NCI-H345 treated with DMSO at 0.1 percent for 48 hours (cell line): Measurements from ENCODE around the gene HOXC11.

Experiments
- DNase-seq: peaks from one replicate; lab custom pipeline; 2025; ENCODE audit not compliant: unreplicated experiment; lab: John Stamatoyannopoulos, UW

The HOXC11 gene

DNA sequence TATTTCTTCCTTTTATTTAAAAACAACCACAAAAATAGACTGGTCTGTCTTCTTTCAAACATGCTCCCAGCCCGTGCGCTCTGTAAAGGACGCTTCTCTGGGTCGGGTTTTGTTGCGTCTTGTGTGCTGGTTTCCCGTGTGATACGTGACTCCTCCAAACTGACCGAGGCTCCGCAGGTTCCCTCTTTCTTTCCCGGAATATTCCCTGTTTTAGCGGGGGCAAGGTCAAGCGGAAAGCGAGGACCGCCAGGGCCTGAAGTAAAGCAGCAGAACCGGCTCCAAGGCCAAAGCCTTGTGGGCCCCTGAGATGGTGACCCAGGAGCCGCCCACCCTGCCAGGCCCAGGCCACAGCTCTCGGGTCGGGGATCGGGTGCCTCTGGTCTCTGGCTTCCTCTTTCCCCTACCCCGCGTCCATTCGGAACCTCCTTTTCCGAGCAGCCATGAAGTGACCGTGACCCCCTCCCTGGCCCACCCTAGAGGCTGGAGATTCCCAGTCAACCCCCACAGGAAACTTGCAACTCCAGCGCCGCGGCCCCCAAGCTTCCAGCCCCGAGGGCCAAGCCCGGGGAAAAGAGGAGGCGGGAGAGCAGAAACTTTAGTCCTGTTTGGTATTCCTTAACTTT lies 11.1 kb downstream of the HOXC11 start:
- DNase-seq = no peak

DNA sequence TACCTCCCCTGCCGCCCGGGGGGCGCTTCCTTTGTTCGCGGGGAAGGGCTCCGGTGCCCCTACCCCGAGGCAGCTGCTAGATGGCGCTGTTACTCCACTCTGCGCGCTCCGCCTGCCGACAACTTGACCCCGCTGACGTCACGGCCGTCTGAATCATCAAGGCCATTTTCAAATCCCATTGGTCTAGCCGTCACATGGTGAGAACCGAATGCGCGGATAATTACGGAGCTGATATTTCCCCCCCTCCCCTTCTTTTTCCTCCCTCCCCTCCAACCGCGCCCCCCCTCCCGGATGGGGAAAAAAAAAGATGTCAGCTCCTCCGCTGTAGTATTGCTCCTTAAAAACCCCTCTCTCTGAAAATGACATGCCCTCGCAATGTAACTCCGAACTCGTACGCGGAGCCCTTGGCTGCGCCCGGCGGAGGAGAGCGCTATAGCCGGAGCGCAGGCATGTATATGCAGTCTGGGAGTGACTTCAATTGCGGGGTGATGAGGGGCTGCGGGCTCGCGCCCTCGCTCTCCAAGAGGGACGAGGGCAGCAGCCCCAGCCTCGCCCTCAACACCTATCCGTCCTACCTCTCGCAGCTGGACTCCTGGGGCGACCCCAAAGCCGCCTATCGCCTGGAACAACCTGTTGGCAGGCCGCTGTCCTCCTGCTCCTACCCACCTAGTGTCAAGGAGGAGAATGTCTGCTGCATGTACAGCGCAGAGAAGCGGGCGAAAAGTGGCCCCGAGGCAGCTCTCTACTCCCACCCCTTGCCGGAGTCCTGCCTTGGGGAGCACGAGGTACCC lies 12.2 kb downstream of the HOXC11 start, which contains the start of gene HOXC10:
Gene HOXC10 (plus strand): TSS at position 246 of the 791 bp plus-strand sequence. CDS start 114 bp downstream, at position 360.
- DNase-seq = no peak

DNA sequence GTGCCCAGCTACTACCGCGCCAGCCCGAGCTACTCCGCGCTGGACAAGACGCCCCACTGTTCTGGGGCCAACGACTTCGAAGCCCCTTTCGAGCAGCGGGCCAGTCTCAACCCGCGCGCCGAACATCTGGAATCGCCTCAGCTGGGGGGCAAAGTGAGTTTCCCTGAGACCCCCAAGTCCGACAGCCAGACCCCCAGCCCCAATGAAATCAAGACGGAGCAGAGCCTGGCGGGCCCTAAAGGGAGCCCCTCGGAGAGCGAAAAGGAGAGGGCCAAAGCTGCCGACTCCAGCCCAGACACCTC lies 12.7 kb downstream of the HOXC11 start:
- no peak for DNase-seq

DNA sequence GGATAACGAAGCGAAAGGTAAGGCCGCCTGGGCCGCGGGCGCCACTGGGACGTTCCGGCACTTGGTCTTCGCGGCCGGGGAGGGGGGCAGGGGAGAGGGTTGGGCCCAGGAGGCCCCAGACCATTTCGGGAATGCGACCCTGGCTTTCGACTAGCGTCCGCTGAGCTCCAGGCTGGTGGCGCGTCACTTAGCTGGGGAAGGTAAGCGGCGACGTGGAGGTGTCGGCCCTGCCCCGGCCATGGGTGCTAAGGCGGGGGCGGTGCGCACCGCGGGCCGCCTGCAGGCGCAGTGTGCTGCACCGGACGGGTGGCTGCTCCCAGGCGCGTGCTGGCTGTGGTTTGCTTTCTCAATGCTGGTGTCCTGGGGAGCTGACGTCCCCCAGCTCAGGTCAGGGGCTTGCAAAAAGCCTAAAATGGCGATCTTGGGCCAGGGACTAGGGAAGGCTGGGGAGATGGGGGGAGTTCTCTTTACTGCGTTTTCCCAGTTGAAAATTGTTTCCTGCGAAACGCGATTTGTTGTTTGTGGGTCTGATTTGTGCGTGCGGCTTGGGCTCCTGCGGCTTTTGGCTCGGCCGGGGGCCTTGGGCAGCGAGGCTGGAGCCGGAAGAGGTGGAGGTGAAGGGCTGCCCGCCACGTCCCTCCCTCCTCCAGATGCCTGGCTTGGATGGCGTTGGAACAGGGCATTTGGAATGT lies 13.2 kb downstream of the HOXC11 start:
- no peak for DNase-seq

DNA sequence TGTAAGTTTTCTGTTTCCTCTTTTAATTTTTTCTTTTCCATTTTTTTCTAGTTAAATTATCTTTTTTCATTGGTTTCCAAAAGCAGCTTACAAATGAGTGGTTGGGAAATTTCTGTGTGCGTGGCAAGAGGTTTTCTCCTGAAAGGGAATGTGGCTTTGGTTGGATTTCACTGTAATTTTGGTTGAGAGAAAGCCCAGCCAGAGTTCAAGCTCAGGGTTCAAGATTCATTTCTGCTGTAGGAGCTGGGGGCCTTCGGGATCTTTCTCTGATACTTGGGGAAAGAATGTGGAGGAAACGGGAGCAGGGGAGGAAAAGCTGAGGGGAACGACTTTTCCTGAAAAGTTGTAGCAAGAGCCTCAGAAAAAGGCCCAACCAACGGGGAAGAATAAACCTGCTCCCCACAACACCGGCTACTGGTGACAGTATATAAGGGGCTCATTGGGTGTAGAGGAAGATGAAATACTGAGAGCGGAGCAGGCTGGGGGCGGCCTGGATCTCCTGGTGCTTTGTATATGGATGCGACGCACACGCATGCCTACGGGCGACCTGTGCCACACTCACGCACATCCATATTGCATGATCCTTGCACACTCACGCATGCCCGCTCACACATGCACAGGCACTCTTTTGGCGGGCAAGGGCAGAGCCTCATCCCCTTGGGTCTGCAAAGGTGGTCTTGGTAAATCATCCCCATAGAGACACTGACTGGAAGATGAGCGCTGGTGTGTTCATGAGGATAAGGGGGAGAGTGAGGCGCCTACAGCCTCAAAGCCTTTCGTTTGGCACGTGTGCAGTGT lies 14.0 kb downstream of the HOXC11 start:
- DNase-seq = no peak

DNA sequence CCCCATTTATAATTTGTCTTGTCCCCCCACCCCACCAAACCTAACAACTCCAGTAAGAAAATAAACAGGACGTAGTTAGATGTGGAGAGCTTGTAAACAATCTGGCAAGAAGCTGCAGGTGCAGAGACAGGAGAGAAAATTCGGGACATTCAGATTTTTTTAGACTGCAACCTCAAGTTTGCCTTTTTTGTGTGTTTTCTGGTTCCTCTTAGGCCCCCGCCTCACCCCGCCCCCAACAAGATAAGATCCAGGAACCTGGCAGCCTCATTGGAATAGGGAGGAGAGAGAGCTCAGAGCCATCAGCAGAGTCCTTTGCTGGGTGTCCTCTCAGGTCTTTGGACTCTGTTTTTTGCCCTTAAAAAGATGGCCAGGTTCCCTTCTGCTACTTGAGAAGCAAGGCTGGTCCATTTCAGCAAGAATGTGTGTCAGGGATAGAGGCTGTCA lies 14.9 kb downstream of the HOXC11 start:
- no peak for DNase-seq

DNA sequence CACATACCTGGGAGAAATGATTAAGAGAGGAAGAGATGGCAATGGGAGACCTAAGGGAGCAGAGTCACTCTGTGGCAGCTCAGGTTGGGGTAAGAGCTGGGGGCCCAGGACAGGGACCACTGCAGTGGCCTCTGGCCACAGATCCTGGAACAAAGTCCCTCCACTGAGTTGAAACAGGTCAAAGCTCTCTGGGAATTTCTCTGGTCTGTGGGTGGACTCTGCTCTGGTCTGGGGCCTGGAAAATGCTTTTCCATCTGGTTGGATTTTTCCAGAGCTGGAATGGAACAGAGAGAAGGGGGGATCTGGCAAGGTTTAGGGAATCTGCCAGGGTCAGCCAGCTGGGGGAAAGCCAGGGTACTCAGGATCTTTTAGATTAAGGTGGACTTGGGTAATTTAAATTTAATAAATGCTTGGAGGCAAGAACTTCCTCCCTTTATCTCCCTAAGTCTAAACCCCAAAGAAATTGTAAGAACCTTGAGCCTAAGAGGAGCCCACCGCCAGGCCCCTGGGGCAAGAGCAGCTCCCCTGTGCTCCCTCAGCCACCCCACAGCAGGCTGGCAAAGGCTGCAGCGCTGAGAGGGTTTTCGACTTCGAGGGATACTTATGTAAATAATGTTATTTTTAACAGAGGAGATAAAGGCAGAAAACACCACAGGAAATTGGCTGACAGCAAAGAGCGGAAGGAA lies 15.8 kb downstream of the HOXC11 start:
- DNase-seq = no peak

DNA sequence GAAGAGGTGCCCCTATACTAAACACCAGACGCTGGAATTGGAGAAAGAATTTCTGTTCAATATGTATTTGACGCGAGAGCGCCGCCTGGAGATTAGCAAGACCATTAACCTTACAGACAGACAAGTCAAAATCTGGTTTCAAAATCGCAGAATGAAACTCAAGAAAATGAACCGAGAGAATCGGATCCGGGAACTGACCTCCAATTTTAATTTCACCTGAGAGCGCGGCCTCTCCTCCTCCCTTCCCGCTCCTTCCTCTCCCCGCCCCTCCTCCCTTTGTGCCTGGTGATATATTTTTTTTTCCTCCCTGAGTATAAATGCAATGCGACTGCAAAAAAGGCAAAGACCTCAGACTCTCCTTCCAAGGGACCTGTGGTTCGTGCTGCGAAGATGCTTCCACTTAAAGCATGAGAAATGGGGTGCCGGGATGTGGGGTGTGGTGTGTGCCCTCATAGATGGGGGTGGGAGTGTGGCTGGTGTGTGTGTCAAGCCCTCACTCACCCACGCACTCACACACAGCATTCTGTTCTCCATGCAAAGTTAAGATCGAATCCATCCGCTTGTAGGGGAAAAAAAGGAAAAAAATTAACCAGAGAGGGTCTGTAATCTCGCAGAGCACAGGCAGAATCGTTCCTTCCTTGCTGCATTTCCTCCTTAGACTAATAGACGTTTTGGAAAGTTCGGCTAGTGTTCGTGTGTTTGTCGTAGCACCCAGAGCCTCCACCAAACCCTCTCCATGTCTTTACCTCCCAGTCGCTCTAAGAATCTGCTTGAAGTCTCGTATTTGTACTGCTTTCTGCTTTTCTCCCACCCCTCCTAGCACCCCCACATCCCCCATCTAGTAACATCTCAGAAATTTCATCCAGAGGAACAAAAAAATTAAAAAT lies 16.5 kb downstream of the HOXC11 start:
- DNase-seq = no peak

DNA sequence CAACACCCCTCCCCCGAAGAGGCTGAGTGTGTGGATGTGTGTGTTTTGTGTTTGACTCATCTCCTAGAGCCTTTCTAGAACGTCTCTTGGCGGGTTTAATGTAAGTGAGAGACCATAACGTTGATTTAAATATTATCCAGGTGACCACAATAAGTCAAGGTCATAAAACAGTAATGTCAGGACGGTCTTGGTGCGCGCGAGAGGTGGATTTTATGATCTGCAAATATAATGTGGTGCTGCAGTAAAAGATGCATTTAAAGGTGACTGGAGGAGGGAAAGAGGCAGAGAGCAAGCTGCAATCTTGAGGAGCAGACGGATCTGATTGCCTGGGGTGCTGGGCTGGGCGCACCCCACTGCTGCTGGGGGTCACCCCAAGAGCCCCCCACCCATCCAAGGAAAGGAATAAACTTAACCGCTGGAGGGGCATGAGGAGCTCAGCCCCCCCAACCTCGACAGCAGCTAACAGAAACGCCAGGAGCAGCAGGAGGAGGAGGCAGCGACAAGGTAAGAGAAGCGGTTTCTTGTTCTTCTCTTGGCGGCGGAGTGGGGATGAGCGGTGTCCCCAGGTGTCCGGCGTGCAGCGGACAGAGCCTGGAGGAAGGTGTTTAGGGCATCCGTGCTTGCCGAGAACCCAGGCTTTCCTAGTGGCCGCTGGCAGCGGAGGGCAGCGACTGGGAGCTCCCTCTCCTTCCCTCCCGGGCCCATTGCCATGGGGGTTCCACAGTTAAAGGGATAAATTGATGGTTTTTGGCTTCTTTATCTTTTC lies 17.6 kb downstream of the HOXC11 start:
- no peak for DNase-seq

DNA sequence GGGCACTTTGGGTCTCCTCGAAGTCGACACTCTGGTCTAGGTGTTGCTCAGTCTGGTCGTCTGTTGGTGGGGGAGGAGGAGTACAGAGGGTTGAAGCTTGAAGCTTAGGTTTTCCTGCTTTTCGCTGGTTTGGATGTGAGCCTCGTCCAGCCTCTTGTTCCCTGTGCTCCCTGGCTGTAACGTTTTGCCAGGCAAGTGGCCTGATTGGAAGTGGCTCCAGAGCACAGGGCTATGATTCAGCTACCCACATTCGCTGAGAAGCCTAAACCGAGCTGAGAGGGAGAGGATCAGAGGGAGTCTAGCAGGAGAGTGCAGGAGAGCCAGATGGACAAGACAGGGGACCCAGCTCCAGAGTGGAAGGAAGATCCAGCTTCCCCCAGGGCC lies 18.1 kb downstream of the HOXC11 start:
- no peak for DNase-seq

DNA sequence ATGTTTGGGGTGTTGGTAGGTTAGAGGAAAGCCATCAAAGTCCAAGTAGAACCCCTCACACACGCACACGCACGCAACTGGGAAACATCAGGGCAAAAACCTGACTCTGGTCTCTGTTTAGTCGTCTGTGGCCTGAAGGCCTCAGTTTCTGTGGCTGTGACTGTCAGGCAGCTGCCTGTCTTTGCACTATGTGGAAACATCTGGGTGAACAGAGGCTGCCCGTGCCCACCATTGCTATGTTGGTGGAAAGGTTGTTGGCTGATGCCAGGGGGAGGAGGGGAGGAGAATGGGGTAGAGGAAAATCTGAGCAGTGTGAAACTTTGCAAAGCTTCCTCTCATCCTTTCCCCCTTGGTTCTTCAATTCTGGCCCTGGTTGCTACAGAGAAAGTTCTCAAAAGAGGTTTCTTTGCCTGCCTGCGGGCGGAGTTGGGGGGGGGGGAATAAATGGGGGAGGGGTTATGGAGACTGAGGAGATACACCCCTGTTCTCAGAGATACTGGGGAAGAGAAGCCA lies 19.5 kb downstream of the HOXC11 start:
- DNase-seq = no peak

DNA sequence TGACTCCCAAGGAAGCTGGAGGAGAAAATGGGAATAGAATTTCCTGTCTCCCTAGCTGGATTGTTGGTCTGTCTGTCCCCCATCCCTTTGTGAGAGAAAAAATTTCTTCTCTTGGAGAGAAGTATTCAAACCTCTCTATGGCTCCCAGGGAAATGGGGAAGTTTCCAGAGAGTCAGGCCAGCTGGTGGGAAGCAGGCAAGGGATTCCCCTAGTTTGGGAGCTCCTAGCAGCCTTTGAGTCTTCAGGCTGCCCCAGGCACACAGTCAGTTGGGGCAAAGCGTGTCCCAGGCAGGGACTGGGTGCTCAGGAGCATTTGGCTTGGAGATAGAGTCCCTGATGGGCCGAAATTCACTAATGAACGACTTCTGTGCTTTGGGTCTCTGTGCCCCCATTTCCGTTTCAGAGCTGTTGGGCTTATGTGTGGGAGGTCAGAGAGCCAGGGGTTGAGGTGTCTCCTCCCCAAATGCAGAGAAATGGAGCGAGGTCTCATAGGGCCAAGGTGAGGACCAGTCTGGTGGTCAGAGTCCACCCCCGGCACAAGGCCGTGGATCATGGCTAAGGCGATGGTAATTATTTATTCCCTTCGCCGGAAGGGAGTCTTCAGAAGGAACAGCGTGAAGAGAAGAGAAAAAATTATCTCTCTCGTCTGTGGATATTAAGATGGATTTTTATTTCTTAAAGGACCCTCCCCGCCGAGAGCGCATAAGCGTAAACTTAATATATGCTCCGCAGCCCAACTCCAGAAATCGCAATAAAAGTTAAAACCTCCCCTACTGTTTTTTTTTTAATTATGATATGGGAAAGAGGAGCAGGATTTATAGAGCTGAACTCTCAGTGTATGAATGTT lies 20.5 kb downstream of the HOXC11 start:
- DNase-seq = no peak

DNA sequence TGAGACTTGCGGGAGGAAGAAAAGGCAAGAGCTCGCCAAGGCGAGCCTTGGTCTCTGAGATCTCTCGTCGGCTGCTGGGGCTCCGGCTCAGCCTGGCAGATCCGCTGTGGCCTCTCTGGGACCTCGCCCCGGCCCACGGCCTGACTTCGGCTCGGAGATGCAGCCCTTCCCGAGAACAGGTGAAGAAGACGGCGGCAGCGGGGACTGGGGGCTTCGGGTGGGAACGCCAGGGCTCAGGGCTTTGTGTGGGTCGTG lies 21.0 kb downstream of the HOXC11 start:
- DNase-seq = no peak

DNA sequence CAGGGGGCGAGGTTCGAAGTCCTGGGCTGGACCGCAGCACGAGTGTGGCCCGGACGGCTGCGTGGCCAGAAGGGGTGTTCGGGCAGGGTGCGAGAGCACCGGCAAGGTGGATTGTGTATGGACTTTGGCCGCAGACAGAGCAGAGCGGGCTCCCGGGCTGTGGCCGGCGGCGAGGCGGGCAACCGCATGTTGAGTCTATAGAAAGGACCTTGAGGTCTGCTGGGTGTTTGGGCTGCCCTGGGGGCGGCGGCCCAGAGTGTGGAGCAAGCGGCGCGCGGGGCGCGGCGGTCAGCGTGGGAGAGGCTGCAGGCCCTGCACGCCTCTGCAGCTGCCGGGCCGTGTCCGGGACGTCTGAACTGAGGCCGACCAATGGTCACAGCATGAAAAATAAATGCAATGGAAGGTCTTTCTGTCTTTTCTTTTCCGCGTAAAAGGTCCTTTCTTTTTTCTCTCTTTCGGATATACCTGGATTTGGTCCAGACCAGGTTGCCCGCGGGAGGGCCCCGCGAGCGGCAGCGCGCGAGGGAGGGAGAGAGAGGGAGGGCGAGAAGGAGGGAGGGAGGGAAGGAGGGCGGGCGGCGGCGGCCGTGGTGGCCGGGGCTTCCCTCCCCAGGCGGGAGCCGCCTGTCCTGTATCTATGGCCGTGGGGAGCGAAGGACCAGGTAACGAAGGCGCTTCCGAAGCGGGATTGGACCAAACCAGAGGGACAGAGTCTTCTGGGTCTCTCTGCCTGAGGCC lies 21.5 kb downstream of the HOXC11 start:
- DNase-seq = no peak

DNA sequence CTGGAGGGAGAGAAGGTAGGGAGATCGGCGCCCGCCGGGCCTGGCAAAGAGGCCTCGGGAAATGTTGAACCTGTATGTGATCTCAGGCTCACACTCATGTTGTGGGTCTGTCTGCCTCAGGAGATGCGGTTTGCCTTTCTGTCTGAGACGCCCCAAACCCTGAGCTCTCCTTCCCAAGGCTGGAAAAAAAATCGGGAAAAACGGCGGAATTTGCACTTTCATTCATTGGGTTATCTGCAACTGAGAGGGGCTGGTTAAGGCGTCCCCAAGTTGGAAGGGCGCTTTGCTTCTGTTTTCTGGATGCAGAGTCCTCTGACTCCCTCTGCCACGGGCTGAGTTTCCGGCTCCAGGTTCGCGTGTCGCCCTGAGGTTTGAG lies 22.1 kb downstream of the HOXC11 start:
- DNase-seq = no peak

DNA sequence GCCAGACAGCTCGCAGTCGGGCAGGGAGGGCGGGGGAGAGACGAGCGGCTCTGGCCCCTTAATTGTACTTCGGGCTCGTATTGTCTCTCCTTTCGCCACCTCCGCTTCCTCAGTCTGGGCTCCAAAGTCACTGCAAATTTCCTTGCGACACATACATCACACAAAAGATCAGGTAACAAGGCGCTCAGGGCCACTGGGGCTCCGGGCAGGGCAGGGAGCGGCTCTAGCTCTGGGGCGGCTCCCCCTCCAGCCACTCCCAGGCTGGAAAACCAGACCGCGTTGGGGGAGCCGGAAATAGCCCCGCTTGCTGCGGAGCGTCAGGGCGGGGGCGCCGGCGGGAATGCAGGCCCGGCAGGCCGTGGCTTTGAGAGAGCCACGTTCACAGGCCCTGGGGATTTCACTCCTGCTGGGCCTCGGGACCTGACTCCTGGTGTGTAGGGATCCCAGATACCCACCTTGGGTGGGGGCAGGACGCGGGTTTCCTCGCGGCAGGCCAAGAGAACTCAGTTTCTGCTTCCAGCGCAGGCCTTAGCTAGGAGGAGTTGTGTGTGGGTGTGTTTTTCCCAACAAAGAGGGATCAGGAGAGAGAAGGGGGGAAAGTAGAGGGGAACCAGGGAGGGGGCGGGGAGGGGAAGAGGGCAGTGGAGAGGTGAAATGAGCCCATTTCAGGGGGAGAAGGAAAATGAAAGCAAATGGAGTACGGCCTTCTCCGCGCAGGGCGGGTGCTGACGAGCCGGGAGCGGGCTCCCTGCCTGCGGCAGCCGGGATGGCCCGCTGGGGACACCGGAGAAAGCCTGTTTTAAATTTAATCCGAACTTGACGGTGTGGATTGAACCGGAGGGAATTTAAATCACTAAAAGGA lies 22.7 kb downstream of the HOXC11 start:
- DNase-seq = no peak
